Muscle of back (tissue), 13 donors: ENCODE measurements around the gene SOX4. TPM values are rescaled to one million over a fixed set of nuclear protein-coding genes. Genes with fewer than 3 reads are reported as not detected.
"Not testable (repeated sequence)": the region's sequence is repeated elsewhere in the genome, so short reads cannot be mapped to it uniquely, and the experiment has no call there.

Experiments
- DNase-seq, 3 donors: peaks; one replicate each; pipeline versions ENCODE4 v3.0.0 to v3.0.0-alpha.2; 2013
- long read RNA-seq, 9 donors: transcript quantifications; one replicate each; lab custom pipeline, GENCODE V29; 2026
- polyA plus RNA-seq, 10 donors: library from polyadenylated mRNA; unstranded; fragments of 120-200 nt; gene quantifications; one replicate each; pipeline ENCODE4 v1.2.1, GENCODE V29; 2013; ENCODE audit not compliant: insufficient read length in 10 of 10

SOX4 gene
- 10 to 100 TPM; 33.6 to 62.1 (median 38.9) TPM for polyA plus RNA-seq
- long read RNA-seq, donor 1, full-length matches to known transcripts: 131 of 131 reads
- long read RNA-seq, donor 1, partial matches to known transcripts: 0 of 131 reads
- long read RNA-seq, donor 1, other reads (novel, unspliced or antisense): 0 of 131 reads
- long read RNA-seq, donor 2, full-length matches to known transcripts: 94 of 94 reads
- long read RNA-seq, donor 2, partial matches to known transcripts: 0 of 94 reads
- long read RNA-seq, donor 2, other reads (novel, unspliced or antisense): 0 of 94 reads
- long read RNA-seq, donor 3, full-length matches to known transcripts: 5 of 5 reads
- long read RNA-seq, donor 3, partial matches to known transcripts: 0 of 5 reads
- long read RNA-seq, donor 3, other reads (novel, unspliced or antisense): 0 of 5 reads
- long read RNA-seq, donor 4, full-length matches to known transcripts: 126 of 126 reads
- long read RNA-seq, donor 4, partial matches to known transcripts: 0 of 126 reads
- long read RNA-seq, donor 4, other reads (novel, unspliced or antisense): 0 of 126 reads
- long read RNA-seq, donor 5, full-length matches to known transcripts: 190 of 190 reads
- long read RNA-seq, donor 5, partial matches to known transcripts: 0 of 190 reads
- long read RNA-seq, donor 5, other reads (novel, unspliced or antisense): 0 of 190 reads
- long read RNA-seq, donor 6, full-length matches to known transcripts: 226 of 226 reads
- long read RNA-seq, donor 6, partial matches to known transcripts: 0 of 226 reads
- long read RNA-seq, donor 6, other reads (novel, unspliced or antisense): 0 of 226 reads
- long read RNA-seq, donor 7, full-length matches to known transcripts: 121 of 121 reads
- long read RNA-seq, donor 7, partial matches to known transcripts: 0 of 121 reads
- long read RNA-seq, donor 7, other reads (novel, unspliced or antisense): 0 of 121 reads
- long read RNA-seq, donor 8, full-length matches to known transcripts: 231 of 231 reads
- long read RNA-seq, donor 8, partial matches to known transcripts: 0 of 231 reads
- long read RNA-seq, donor 8, other reads (novel, unspliced or antisense): 0 of 231 reads
- long read RNA-seq, donor 9, full-length matches to known transcripts: 29 of 29 reads
- long read RNA-seq, donor 9, partial matches to known transcripts: 0 of 29 reads
- long read RNA-seq, donor 9, other reads (novel, unspliced or antisense): 0 of 29 reads

DNA sequence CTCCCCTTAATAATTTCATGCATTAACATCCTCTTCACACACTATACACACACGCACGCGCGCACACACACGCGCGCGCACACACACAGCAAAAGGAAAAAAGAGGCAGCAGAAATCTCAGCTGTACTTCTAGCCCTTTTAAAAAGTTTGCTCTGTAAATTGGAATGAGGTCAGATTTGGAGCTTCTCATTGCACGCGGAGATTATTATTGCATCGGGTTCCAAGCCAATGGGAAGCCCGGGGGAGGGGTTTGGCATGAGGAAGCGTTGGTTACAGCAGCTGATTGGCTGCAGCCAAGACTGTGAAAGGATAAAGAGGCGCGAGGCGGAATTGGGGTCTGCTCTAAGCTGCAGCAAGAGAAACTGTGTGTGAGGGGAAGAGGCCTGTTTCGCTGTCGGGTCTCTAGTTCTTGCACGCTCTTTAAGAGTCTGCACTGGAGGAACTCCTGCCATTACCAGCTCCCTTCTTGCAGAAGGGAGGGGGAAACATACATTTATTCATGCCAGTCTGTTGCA lies at the start of gene SOX4:
SOX4 (plus strand) TSS at position 340 of the 515 bp plus-strand sequence. CDS start 784 bp downstream, outside the sequence.
- DNase-seq: peak; percentile 99

GRCh38 chr6:21552286-21552685 lies 41.3 kb upstream of the SOX4 start:
- DNase-seq: not testable (repeated sequence)

DNA sequence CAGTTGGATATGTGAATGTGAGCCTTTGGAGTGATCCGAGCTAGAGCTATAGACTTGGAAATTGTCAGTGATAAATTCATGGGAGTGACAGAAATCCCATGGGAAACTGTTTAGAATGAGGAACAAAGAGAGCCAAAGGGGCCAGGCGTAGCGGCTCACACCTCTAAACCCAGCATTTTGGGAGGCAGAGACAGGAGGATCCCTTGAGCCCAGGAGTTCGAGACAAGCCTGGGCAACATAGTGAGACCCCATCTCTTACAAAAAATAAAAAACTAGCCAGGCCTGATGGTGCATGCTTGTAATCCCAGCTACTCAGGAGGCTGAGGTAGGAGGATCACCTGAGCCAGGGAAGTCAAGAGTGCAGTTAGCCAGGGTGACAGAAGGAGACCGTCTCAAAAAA lies 39.3 kb upstream of the SOX4 start:
- DNase-seq: no peak

DNA sequence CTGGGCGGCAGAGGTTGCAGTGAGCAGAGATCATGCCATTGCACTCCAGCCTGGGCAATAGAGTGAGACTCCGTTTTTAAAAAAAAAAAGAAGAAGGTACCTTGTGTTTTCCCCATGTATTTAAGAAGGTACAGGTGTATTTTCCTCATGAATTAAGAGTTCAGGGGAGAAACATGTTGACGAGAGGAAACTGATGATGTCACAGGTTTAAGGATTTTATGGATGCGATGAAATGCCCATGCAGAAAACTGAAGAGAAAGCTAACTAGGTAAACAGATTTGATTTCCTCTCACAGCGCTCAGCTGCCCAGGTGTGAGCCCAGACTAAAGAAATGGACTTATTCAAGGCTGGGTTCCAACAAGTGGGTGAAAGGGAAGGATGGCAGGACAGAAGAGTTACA lies 38.4 kb upstream of the SOX4 start:
- DNase-seq: no peak

DNA sequence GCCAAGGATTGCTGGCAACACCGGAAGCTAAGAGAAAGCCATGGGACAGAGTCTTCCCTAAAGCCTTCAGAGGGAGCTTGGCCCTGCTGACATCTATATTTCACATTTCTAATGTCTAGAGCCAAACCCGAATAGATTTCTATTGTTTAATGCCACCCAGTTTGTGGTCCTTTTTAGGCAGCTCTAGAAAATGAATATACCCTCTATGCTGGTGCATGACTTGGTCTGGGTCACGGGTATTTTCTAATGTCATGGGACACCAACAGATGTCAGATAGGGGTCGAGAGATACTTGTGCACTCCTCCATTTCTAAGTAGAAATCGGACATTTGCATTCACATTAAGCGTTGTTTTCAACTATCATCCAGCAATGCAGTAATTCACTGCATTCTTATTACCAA lies 37.0 kb upstream of the SOX4 start:
- DNase-seq: peak in 1 of 3 donors; percentile 32

DNA sequence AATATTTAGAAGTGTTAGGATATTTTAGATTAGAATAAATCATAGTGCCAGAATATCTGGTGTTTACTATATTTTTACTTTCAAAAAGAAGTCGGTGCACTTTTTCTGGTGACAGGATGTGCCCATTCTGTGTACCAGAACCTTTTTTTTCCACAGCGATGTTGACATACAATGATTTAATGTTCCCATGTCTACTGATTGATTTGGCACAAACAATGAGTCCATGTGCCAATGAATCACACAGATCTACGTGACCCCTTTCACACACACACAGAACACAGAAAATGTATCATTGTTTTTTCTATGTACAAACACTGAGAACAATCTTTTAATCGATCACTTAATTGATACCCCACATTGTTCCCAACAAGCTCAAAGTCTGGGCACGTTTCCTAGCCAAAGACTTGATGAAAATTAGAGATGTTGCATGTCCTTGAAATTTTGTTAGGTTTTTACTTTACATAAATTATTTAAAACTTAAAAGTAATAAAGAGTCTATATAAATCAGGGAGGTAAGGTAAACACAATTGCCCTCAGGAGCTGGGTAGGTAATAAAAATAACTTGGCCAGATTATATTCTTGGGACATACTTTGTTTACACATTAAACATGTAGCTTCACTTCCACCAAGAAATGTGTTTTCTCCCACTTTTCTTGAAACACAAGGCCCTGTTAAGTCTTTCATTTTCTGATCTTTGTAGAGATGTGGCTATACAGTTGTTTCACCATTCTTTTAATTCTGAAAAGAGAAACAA lies 36.4 kb upstream of the SOX4 start:
- no peak for DNase-seq

GRCh38 chr6:21559238-21559637 lies 34.3 kb upstream of the SOX4 start:
- DNase-seq: no peak

DNA sequence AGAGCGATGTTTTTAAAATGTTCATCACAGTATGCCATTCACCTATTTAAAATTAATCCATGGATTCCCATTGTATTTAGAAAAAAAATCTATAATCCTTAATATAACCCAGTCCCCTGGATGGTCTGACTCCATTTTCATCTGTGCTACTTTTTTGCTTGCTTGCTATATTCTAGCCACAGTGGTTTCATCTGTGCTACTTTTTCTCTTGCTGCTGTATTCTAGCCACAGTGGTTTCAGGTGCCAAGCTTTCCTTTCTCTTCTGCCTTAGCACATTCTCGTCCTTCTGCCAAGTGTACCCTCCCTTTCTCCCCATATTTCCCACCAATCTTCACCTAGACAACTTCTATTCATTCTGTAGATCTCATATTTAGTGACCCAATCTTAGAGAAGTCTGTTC lies 33.3 kb upstream of the SOX4 start:
- DNase-seq: no peak

GRCh38 chr6:21565431-21565830 lies 28.1 kb upstream of the SOX4 start:
- DNase-seq: no peak

DNA sequence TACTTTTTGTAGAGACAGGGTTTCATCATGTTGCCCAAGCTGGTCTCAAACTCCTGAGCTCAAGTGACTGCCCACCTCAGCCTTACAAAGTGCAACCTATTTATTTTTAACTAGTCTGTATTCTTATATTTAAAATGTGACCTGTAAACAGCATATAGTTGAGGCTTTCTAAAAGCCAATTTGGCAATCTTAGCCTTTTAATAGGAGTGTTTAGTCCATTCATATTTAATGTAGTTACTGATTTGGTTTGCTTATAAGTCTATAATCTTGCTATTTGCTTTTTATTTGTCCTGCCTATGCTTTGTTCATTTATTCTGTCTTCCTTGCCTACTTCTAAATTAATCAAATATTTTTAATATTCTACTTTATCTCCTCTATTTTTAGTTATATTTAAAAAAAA lies 15.0 kb upstream of the SOX4 start:
- no peak for DNase-seq

GRCh38 chr6:21582651-21583050 lies 10.9 kb upstream of the SOX4 start:
- DNase-seq: no peak

DNA sequence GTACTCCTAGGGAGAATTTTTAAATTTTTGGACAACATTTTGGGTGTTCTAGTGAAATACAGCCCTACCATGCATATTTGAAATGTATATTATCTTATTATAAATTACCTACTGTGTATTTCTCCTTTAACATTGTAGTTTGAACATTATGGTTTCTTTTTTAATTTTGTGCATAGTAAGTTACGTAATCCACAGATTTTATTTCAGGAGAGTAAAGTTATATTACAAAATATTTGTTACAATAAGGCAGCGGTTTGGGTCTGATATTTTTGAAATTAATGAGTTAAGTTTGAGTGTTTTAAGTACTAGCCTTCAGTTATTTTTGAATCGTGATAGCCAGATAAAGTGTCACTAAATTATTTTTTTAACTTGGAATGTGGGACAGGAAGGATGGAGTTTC lies 7.3 kb upstream of the SOX4 start:
- no peak for DNase-seq

- no peak for DNase-seq
These were observed 6.8 kb upstream of the SOX4 start for GRCh38 chr6:21586740-21587178.

DNA sequence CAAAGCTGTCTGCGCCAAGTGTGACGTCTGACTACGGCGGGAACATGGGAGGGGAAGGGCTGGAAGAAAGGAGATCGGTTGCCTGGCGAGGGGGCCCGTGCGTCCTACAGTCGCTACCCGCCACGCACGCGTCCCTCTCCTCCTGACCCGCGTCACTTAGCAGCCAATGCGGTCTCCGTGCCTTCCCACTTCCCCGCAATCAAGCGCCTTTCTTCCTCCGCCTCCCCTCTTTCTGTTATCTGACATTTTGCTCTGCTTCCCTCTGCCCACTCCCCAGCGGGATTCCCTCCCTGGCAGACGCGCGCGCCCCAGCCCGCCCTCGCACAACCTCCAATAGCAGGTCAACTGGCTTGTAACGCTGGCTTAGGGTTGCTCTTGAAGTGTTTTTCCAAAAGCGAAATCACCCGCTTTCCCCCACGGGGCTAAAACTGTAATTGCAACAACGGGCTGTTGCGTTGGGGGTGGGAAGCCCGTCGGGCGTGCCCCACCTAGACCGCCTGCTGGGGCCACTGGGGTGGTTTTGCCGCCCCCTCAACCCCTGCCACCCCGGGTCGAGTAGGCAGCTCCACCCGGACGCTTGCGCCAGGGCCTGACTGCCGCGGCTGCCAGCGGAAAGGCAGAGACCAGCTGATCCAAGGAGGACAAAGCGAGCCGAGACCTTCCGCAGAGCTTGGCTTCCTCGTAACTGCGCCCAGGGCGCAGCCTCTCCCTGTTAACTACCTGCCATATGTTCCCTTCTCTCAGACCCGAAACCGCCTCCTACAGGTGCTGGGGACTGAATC lies 6.2 kb upstream of the SOX4 start:
- peak; percentile 68 to 93 (median 87) for DNase-seq

GRCh38 chr6:21587961-21588480 lies 5.5 kb upstream of the SOX4 start:
- DNase-seq: peak; percentile 72 to 96 (median 86)

GRCh38 chr6:21588481-21589351 lies 4.8 kb upstream of the SOX4 start:
- peak; percentile 80 to 96 (median 88) for DNase-seq

DNA sequence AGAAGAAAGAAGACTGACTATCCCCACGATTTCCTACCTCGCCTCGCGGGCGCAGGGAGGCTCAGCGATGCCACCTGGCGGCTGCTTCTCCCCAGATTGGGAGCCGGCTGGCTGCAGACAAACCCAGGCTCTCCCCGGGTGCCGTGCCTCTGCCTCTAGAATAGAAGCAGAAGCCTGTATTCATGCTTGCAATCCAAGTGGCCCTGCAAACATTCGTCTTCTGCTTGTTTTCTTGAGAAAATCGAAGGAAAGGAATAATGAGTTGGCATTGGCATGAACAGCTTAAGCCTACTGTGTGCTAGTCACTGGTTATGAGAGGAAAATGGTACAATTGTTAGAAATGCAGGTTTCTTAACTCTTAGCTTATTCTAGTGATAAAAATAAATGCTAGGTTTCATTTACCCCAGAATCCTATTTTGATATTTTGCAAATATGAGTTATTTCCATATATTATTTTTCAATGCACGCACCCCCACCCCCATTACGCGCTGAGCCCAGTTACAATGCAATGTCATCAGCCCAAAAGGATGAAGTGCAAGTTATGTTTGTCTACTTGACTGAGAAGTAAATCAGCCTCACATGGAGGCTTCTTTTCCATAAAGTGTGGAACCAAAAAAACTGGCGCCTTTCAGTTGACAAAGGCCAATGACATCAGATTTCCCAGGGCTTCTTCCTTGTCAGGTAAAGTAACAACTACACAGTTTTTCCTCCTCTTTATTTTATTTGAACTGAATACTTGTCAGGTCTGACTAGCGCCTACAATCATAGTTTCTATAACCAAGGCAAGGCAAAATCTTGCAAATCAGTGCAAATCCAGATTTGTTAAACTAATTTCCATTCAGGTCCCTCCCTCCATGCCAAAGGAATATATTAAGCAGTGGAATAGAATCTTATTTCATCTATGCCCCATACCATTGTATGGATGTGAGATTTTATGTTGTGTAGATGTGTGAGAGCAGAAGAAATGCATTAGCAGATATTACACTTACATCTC lies 3.9 kb upstream of the SOX4 start:
- peak; percentile 87 to 96 (median 94) for DNase-seq

GRCh38 chr6:21590346-21590745 lies 3.2 kb upstream of the SOX4 start:
- DNase-seq: no peak
